DOHH2 (cell line): Measurements from ENCODE around the gene ZBTB16.

Experiments
- CTCF ChIP-seq: fragments of 200-600 bp; sonication (generic); IDR thresholded peaks from one replicate; pipeline ENCODE4 v1.5.1; 2014; ENCODE audit warnings: antibody characterized with exemption, mild to moderate bottlenecking, low read depth, low read length; ENCODE audit not compliant: poor library complexity, severe bottlenecking
- EZH2phosphoT487 ChIP-seq: fragments of 200-600 bp; sonication (generic); IDR thresholded peaks from 2 replicates; pipeline ENCODE4 v1.6.1; 2017; ENCODE audit warnings: borderline replicate concordance, mild to moderate bottlenecking, antibody characterized with exemption, low read length, moderate library complexity, mixed read lengths

GRCh38 chr11:114151631-114152030, 92.1 kb downstream of the ZBTB16 start:
- no peak for TF ChIP-seq CTCF
- TF ChIP-seq EZH2phosphoT487 = no peak
